ENCODE measurements around the gene CERS3.

DNA sequence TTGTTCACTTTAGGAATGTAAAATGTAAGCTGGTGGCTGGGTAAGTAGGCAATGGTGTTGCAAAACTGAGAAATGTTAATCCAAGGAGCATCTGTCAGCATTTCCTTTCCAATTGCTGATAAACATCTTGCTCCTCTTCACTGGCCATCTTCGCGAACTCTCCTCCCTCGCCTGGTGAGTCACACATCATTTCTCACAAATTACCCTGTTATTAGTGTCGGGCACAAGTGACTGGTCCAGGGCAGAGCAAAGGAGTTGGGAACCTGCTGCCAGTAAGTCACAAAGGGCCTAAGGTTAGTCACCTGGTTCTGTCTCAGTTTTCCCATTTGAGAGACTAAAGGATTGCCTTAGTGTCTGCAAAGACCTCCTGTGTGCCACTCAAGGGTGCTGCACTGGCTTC, 13.0 kb downstream of the CERS3 start:
- TF ChIP-seq, protein P1, sequence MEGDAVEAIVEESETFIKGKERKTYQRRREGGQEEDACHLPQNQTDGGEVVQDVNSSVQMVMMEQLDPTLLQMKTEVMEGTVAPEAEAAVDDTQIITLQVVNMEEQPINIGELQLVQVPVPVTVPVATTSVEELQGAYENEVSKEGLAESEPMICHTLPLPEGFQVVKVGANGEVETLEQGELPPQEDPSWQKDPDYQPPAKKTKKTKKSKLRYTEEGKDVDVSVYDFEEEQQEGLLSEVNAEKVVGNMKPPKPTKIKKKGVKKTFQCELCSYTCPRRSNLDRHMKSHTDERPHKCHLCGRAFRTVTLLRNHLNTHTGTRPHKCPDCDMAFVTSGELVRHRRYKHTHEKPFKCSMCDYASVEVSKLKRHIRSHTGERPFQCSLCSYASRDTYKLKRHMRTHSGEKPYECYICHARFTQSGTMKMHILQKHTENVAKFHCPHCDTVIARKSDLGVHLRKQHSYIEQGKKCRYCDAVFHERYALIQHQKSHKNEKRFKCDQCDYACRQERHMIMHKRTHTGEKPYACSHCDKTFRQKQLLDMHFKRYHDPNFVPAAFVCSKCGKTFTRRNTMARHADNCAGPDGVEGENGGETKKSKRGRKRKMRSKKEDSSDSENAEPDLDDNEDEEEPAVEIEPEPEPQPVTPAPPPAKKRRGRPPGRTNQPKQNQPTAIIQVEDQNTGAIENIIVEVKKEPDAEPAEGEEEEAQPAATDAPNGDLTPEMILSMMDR (IDR thresholded peaks at IDR 0.05; ENCODE audit: insufficient read depth, low read length, poor library complexity, severe bottlenecking): no peak
- TF ChIP-seq EZH2phosphoT487 (conservative IDR thresholded peaks at IDR 0.05; ENCODE audit: low read length): no peak
